GM12872 (cell line): ENCODE measurements around the gene RRP1.

Source experiments
- CTCF ChIP-seq: IDR thresholded peaks from 3 replicates; pipeline ENCODE4 v1.5.1; 2011; ENCODE audit warnings: low read depth, mild to moderate bottlenecking, low read length, moderate library complexity; ENCODE audit not compliant: insufficient read depth

The RRP1 gene

GRCh38 chr21:43817157-43818086 lies 28.0 kb downstream of the RRP1 start:
- TF ChIP-seq CTCF: no peak

- no peak for TF ChIP-seq CTCF
Measured at GRCh38 chr21:43818685-43819084, 29.3 kb downstream of the RRP1 start.

GRCh38 chr21:43819511-43820405 lies 30.4 kb downstream of the RRP1 start:
- TF ChIP-seq CTCF: no peak

GRCh38 chr21:43820466-43820865 lies 31.1 kb downstream of the RRP1 start:
- TF ChIP-seq CTCF: no peak

GRCh38 chr21:43824333-43825241 lies 35.2 kb downstream of the RRP1 start:
- TF ChIP-seq CTCF: no peak

- no peak for TF ChIP-seq CTCF
Measured at GRCh38 chr21:43825242-43825935, 36.0 kb downstream of the RRP1 start.
